HEK293 (cell line): ENCODE results near the gene OXSM.

Experiments
- KLF17 ChIP-seq: fragments of 450-650 bp; formaldehyde crosslinking; IDR thresholded peaks from 2 replicates; pipeline ENCODE4 v1.5.1; 2016; ENCODE audit warnings: missing biosample characterization, missing genetic modification characterization
- KLF8 ChIP-seq: fragments of 450-650 bp; formaldehyde crosslinking; IDR thresholded peaks from 2 replicates; pipeline ENCODE4 v1.5.1; 2016; ENCODE audit warnings: missing biosample characterization, missing genetic modification characterization
- PRDM1 ChIP-seq: fragments of 450-650 bp; formaldehyde crosslinking; IDR thresholded peaks from 2 replicates; pipeline ENCODE4; 2016; ENCODE audit warnings: missing biosample characterization, missing genetic modification characterization
- PRDM10 ChIP-seq: fragments of 450-650 bp; formaldehyde crosslinking; IDR thresholded peaks from 2 replicates; pipeline ENCODE4 v1.5.1; 2016; ENCODE audit warnings: missing biosample characterization, missing genetic modification characterization
- PRDM2 ChIP-seq: fragments of 450-650 bp; formaldehyde crosslinking; IDR thresholded peaks from 2 replicates; pipeline ENCODE4 v1.5.1; 2016; ENCODE audit warnings: missing biosample characterization, missing genetic modification characterization, borderline replicate concordance
- SP3 ChIP-seq: fragments of 450-650 bp; formaldehyde crosslinking; IDR thresholded peaks from 2 replicates; pipeline ENCODE4 v1.5.1; 2016; ENCODE audit warnings: missing biosample characterization, missing genetic modification characterization
- WT1 ChIP-seq: fragments of 450-650 bp; formaldehyde crosslinking; IDR thresholded peaks from 2 replicates; pipeline ENCODE4 v1.5.1; 2016; ENCODE audit warnings: missing biosample characterization, missing genetic modification characterization
- YY1 ChIP-seq: fragments of 450-650 bp; formaldehyde crosslinking; IDR thresholded peaks from 2 replicates; pipeline ENCODE4 v1.5.1; 2018; ENCODE audit warnings: missing biosample characterization, missing genetic modification characterization
- ZBTB1 ChIP-seq: fragments of 450-650 bp; formaldehyde crosslinking; IDR thresholded peaks from 2 replicates; pipeline ENCODE4 v1.5.1; 2016; ENCODE audit warnings: missing biosample characterization, missing genetic modification characterization
- ZBTB17 ChIP-seq: fragments of 450-650 bp; formaldehyde crosslinking; IDR thresholded peaks from 2 replicates; pipeline ENCODE4 v1.5.1; 2016; ENCODE audit warnings: missing biosample characterization, missing genetic modification characterization
- ZBTB49 ChIP-seq: fragments of 450-650 bp; formaldehyde crosslinking; IDR thresholded peaks from 2 replicates; pipeline ENCODE4 v1.5.1; 2016; ENCODE audit warnings: missing biosample characterization, missing genetic modification characterization, low read depth
- ZFP41 ChIP-seq: fragments of 450-650 bp; formaldehyde crosslinking; IDR thresholded peaks from 2 replicates; pipeline ENCODE4 v1.5.1; 2016; ENCODE audit warnings: missing biosample characterization, missing genetic modification characterization, borderline replicate concordance
- ZNF133 ChIP-seq: fragments of 450-650 bp; formaldehyde crosslinking; IDR thresholded peaks from 2 replicates; pipeline ENCODE4 v1.5.1; 2016; ENCODE audit warnings: missing biosample characterization, missing genetic modification characterization
- ZNF175 ChIP-seq: fragments of 450-650 bp; formaldehyde crosslinking; IDR thresholded peaks from 2 replicates; pipeline ENCODE4 v1.5.1; 2016; ENCODE audit warnings: missing biosample characterization, missing genetic modification characterization
- ZNF18 ChIP-seq: fragments of 450-650 bp; formaldehyde crosslinking; IDR thresholded peaks from 2 replicates; pipeline ENCODE4 v1.5.1; 2016; ENCODE audit warnings: missing biosample characterization, missing genetic modification characterization
- ZNF202 ChIP-seq: fragments of 450-650 bp; formaldehyde crosslinking; IDR thresholded peaks from 2 replicates; pipeline ENCODE4 v1.5.1; 2016; ENCODE audit warnings: missing biosample characterization, missing genetic modification characterization, borderline replicate concordance
- ZNF274 ChIP-seq, 2 experiments: fragments of 200-500 bp in 1 of 2; fragments of 450-650 bp in 1 of 2; sonication (Bioruptor generic) in 1 of 2; formaldehyde crosslinking in 1 of 2; IDR thresholded peaks; 2 replicates each; pipeline versions ENCODE4 v1.5.1 to v1.6.1; 2014 to 2016; ENCODE audit warnings: borderline replicate concordance in 1 of 2, inconsistent platforms in 1 of 2, low read length in 1 of 2, missing biosample characterization in 1 of 2, missing genetic modification characterization in 1 of 2
- ZNF398 ChIP-seq: fragments of 450-650 bp; formaldehyde crosslinking; IDR thresholded peaks from 2 replicates; pipeline ENCODE4 v1.5.1; 2017; ENCODE audit warnings: missing biosample characterization, missing genetic modification characterization
- ZNF473 ChIP-seq: fragments of 450-650 bp; formaldehyde crosslinking; IDR thresholded peaks from 2 replicates; pipeline ENCODE4 v1.5.1; 2017; ENCODE audit warnings: missing biosample characterization, missing genetic modification characterization
- ZNF600 ChIP-seq: fragments of 450-650 bp; formaldehyde crosslinking; IDR thresholded peaks from 2 replicates; pipeline ENCODE4 v1.5.1; 2016; ENCODE audit warnings: missing biosample characterization, missing genetic modification characterization
- ZNF777 ChIP-seq: fragments of 450-650 bp; formaldehyde crosslinking; IDR thresholded peaks from 2 replicates; pipeline ENCODE4 v1.5.1; 2017; ENCODE audit warnings: missing biosample characterization, missing genetic modification characterization, borderline replicate concordance

The OXSM gene

GRCh38 chr3:25789596-25790556 is at the start of gene OXSM (continued):
- no peak for TF ChIP-seq ZNF175
- TF ChIP-seq ZNF202 (tag by site-specific recombination), result no peak
- TF ChIP-seq PRDM1 (tag by site-specific recombination), result peak; percentile 31; the same call in 1 of the 2 replicates
- TF ChIP-seq ZNF777, result no peak
- TF ChIP-seq PRDM10 (tag by site-specific recombination), result peak; percentile 88
- TF ChIP-seq ZNF274 (IDR thresholded peaks at IDR 0.05; ENCODE audit: low read length), result no peak
- no peak for TF ChIP-seq ZNF274 (tag by site-specific recombination; IDR thresholded peaks at IDR 0.05; ENCODE audit: borderline replicate concordance)
- TF ChIP-seq ZNF398, result peak; percentile 25; the same call in 1 of the 2 replicates
- TF ChIP-seq ZNF133, result no peak
- TF ChIP-seq ZNF473, result no peak
- TF ChIP-seq ZFP41 (tag by site-specific recombination), result no peak
- TF ChIP-seq ZNF600 (tag by site-specific recombination), result no peak
- TF ChIP-seq ZNF18 (tag by site-specific recombination), result no peak
- TF ChIP-seq PRDM2, result no peak
- no peak for TF ChIP-seq KLF17 (tag by site-specific recombination)
- TF ChIP-seq YY1 (tag by site-specific recombination), result no peak
- TF ChIP-seq WT1 (tag by site-specific recombination), result no peak
- TF ChIP-seq ZBTB17 (tag by site-specific recombination), result peak; percentile 83
- peak; percentile 27; the same call in 1 of the 2 replicates for TF ChIP-seq SP3 (tag by site-specific recombination)
- TF ChIP-seq KLF8 (tag by site-specific recombination), result no peak
- TF ChIP-seq ZBTB1 (tag by site-specific recombination), result no peak
- TF ChIP-seq ZBTB49 (tag by site-specific recombination), result no peak
